ENCODE results near the gene FBXO10.
"Not testable (repeated sequence)": the region's sequence is repeated elsewhere in the genome, so short reads cannot be mapped to it uniquely, and the experiment has no call there.

Gene FBXO10
- long read RNA-seq, donor 1, full-length matches to known transcripts, result 1 of 1 reads
- long read RNA-seq, donor 1, partial matches to known transcripts, result 0 of 1 reads
- long read RNA-seq, donor 1, other reads (novel, unspliced or antisense), result 0 of 1 reads
- long read RNA-seq, donor 2, result 0 reads
- long read RNA-seq, donor 3, result 0 reads
- long read RNA-seq, donor 4, result 0 reads
- long read RNA-seq, donor 5, full-length matches to known transcripts, result 2 of 2 reads
- long read RNA-seq, donor 5, partial matches to known transcripts, result 0 of 2 reads
- long read RNA-seq, donor 5, other reads (novel, unspliced or antisense), result 0 of 2 reads
- long read RNA-seq, donor 6, result 0 reads
- long read RNA-seq, donor 7, full-length matches to known transcripts, result 3 of 3 reads
- long read RNA-seq, donor 7, partial matches to known transcripts, result 0 of 3 reads
- long read RNA-seq, donor 7, other reads (novel, unspliced or antisense), result 0 of 3 reads
- long read RNA-seq, donor 8, full-length matches to known transcripts, result 2 of 2 reads
- long read RNA-seq, donor 8, partial matches to known transcripts, result 0 of 2 reads
- long read RNA-seq, donor 8, other reads (novel, unspliced or antisense), result 0 of 2 reads

GRCh38 chr9:37575921-37576721, at the start of gene FBXO10:
Gene FBXO10 (minus strand): TSS chr9:37576380. CDS start chr9:37541768, 34,612 bp downstream.
- peak; percentile 84 for DNase-seq

GRCh38 chr9:37625758-37626147, 49.6 kb upstream of the FBXO10 start:
- DNase-seq, result no peak

- DNase-seq, result no peak
These were observed 49.0 kb upstream of the FBXO10 start for GRCh38 chr9:37625036-37625757.

- no peak for DNase-seq
These were observed 47.9 kb upstream of the FBXO10 start for GRCh38 chr9:37624073-37624472.

GRCh38 chr9:37623267-37623666, 47.1 kb upstream of the FBXO10 start:
- DNase-seq, result no peak

- DNase-seq, result no peak
These were observed 46.3 kb upstream of the FBXO10 start for GRCh38 chr9:37622462-37622861.

GRCh38 chr9:37621273-37622121, 45.3 kb upstream of the FBXO10 start:
- DNase-seq, result no peak

- DNase-seq, result no peak
These were observed 44.2 kb upstream of the FBXO10 start for GRCh38 chr9:37620396-37620795.

GRCh38 chr9:37619806-37620205, 43.6 kb upstream of the FBXO10 start:
- DNase-seq, result no peak

GRCh38 chr9:37618817-37619216, 42.6 kb upstream of the FBXO10 start:
- DNase-seq, result no peak

- DNase-seq, result no peak
These were observed 41.7 kb upstream of the FBXO10 start for GRCh38 chr9:37617832-37618231.

GRCh38 chr9:37617161-37617560, 41.0 kb upstream of the FBXO10 start:
- no peak for DNase-seq

- no peak for DNase-seq
These were observed 35.8 kb upstream of the FBXO10 start for GRCh38 chr9:37611961-37612360.

- DNase-seq, result no peak
These were observed 34.8 kb upstream of the FBXO10 start for GRCh38 chr9:37611014-37611413.

GRCh38 chr9:37609735-37610397, 33.7 kb upstream of the FBXO10 start:
- DNase-seq, result no peak

GRCh38 chr9:37608250-37608649, 32.1 kb upstream of the FBXO10 start:
- no peak for DNase-seq

GRCh38 chr9:37604296-37604695, 28.1 kb upstream of the FBXO10 start:
- DNase-seq, result no peak

GRCh38 chr9:37602817-37603216, 26.6 kb upstream of the FBXO10 start:
- DNase-seq, result no peak

GRCh38 chr9:37602061-37602460, 25.9 kb upstream of the FBXO10 start:
- DNase-seq, result not testable (repeated sequence)

- DNase-seq, result no peak
These were observed 20.3 kb upstream of the FBXO10 start for GRCh38 chr9:37596504-37596903.

- peak; percentile 8 for DNase-seq
These were observed 17.8 kb upstream of the FBXO10 start for GRCh38 chr9:37593883-37594448.

Data from right kidney (tissue), 9 donors.